Hematopoietic multipotent progenitor cell treated with erythropoietin and hydrocortisone succinate and interleukin-3 and kit ligand, for 15 days (in vitro differentiated cells): ENCODE results near the gene IQSEC1.

Experiments
- DNase-seq: peaks from one replicate; pipeline ENCODE4 v3.0.0-alpha.2; 2015; ENCODE audit warnings: low spot score

IQSEC1 gene

GRCh38 chr3:12967606-12968351 is 105.5 kb downstream of the IQSEC1 start:
- DNase-seq, result peak; percentile 93

DNA sequence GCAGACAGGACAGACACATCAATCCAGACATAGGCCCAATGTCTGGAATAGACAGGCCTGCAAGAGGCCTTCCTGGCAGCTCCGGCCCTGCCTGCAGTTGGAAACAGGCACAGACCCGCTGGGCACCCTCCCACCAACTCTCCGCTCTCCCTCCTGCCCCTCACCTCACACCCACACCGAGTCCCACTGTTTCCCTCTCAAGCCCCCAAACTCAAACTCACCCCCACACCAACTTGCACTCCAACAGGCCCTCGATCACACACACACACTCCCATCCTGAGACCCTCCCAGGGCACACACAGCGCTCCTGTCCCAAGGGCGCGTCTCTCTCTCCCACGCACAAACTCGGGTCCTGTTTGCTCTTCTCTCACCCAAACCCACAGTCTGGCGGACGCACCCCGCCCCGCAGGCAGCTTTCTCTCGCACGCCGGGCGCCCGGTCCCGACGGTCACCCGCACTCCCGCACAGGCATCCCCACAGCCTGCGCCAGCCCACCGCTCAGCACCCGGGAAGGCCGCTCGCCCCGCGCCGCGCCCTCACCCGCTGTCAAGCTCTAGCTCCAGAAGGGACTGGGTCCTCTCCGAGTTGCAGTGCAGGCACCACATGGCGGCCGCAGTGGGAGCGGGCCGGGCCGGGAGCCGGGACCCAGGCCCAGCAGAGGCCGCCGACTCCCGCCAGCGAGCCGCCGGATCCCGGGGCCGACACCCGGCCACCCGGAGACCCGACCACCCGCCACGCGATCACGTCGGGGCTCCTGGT is 106.2 kb downstream of the IQSEC1 start:
- DNase-seq, result peak; percentile 47

DNA sequence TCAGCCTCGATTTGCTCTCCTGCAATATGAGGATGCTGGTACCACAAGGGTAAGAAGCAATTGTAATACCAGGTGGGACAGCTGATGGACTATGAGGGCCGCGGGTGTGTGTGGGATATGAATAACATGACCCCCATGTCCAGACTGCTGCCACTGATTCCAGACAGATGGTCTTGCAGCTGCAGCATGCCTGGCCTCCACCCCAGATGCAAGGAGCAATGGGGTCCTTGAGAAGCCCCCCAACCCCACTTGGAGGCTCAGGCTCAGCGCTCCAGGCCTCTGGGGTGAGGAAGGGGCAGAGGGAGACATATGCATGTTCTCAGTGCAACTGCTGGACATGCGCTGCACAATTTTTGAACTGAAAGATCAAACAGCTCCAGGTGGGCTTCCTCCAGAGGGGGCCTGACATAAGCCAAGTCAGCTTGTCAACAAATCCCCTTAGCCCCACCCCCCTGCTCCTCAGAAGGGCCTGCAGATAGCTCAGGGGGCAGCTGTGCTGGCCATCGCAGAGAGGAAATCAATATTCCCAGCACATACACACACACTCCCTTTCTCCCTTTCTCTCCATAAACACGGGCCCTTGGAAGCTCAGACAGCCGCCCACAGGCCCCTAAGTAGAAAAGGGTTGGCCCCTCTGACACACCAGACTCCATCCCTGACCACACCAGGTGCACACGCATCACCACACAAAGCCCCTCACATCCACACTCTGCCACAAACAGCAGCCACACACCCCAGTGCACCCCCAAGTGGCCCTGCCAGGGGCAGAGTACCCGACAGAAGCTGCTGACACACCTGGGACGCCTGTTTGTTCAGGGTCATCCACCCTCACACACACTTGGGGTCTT is 107.0 kb downstream of the IQSEC1 start:
- peak; percentile 37 for DNase-seq

DNA sequence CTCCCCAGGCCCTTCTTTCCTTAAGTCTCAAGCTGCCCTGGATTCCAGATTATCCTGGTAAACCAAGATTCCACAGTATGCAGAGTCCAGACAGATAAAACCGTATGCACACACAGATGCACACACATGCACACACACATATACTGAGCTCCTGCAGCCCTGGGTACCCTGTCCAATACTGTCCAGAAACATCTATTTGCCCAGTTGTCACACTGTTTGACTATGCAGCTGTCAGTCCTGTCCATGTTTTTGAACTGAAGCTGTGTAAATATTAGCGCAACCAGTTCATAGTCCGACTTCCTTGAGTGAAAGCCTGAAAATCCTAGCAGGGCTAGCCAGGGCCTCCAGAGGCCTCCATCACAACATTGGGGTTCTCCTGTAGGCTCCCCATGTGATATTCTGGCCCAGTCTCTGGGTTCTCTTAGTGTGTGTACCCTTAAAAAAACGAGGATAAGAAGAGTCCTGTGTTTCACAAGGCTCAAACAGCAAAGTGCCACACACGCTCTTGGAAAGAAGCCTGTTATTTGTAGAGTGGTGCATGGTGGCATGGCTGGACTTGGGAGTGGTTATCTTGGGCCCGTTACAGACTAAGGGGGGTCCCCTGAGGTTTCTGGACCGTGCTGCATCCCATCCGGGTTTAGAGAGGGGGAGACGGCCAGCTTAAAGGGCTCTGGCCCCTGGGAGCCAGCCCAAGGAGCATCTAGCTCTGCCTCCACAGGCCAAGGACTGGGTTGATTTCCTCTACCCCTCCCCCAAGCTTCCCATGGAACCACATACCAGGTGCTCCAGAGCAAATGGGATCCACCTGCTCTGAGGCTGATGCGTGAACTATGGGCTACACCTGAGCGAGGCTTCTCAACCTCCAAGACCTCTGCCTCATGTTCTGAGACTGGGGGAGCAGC is 108.3 kb downstream of the IQSEC1 start:
- DNase-seq, result no peak

GRCh38 chr3:12963922-12964701 is 109.1 kb downstream of the IQSEC1 start:
- no peak for DNase-seq

GRCh38 chr3:12963231-12963896 is 109.9 kb downstream of the IQSEC1 start:
- DNase-seq, result no peak

- DNase-seq, result no peak
These were observed 110.9 kb downstream of the IQSEC1 start for GRCh38 chr3:12962292-12962691.

GRCh38 chr3:12961697-12962036 is 111.6 kb downstream of the IQSEC1 start:
- DNase-seq, result no peak

DNA sequence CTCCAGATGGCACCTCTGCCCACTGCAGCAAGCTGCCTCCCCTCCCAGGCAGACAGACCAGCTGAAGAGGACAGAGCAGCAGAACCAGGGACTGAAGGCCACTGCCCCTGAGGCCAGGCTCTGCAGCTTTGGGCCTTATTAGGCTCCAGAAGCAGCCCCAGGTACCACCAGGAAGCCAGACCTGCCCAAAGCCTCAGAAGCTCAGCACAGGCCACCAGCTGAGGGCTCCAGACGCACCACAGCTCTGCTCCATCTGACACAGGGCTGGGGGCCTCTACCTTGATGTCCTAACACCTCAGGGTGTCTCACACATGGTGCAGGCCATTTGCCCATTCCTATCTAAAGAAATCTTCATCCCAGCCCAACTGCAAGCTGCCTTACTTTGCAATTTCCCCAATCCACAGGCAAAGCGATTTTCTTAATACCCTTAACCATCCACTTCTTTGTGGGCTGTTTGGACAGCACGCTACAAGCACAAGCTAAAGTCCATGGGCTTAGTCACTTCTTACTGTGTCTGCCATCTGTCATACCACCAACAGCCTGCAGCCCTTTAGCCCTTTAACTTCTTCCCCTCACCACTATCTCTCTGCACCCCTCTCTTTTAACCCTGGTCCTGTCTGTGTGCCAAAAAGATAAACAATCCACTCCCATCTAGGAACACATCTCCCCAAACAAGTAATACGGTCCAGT is 112.1 kb downstream of the IQSEC1 start:
- DNase-seq, result peak; percentile 67

GRCh38 chr3:12960497-12960896 is 112.7 kb downstream of the IQSEC1 start:
- DNase-seq, result no peak

DNA sequence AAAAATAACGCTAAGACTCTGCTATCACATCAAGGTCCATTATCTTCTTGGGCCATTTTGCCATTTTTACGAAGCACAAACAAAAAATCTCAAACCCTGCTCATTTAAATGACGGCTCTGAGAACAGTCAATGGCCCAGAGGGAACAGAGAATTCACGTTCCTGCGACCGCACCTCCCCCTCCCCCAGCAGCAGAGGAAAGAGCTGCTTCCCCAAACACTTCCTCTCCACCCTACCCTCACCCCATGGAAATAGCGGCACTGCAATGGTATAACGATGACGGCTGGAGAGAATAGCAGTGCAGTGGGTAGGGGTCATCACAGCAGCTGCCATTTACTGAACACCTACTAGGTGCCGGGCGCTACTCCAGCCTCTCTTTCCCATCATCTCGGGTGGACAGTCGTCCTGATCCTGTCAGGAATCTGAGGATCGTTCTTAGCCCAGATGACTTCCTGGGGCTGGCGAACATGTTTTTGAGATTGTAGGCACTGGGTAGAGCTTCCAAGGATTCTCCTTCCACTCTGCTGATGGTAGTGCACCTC is 113.3 kb downstream of the IQSEC1 start:
- no peak for DNase-seq

DNA sequence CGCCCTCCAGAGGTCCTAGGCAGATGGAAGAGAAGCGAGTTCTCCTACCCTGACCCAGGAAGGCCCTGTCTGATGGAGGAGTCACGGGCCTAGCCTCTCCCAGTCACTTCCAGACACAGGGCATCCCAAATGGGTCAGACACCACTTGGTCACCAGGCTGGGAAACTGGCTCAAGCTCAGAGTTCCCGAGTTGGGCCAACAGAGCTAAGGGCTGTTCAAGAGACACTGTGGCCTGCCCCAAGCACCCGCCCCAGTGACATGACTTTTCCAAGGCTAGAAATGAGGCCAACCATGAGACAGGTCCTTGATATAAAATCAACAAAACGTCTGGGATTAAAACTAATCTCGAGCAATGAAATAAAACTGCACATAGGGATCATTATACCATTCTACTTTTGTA is 113.8 kb downstream of the IQSEC1 start:
- DNase-seq, result peak; percentile 51

DNA sequence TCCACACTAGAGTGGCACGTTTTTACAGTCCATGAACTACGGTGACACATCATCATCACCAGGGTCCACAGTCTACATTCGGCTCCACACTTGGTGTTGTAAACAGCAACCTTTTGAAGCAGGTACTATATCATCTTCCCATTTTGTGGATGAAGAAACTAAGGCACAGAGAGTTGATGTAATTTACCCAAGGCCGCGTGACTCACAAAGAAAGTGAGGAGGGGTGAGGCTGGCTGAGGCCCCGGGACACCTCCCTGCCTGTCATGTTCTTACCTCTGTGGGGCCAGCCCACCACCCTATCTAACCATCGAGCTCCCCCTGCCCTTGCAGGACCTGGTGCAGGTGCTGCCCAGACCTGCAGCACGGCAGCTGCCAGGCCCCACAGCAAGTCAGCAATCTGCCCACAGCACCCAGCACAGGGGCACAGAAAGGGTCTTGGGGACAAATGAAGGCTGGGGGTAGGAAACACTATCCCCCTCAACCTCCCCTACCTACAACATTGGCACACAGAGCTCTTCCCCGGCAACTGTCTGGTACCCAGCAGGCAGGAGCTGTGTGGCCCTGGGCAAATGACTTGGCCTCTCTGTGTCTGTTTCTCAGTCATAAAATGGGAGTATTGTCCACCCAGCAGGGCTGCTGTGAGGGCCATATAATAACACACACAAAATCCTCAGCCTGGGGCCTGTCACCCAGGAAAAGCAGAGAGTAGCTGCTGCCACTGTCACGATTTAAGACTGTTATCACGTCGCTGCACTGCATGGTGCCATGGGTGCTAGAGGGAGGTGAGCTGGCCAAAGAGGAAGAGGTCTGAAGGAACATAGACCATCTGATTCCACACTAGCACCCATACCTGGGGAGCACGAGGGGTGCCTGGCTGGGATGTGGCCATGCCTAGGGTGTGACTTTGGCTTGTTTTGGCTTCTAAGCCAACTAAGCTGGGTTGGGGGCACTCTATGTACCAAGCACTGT is 115.1 kb downstream of the IQSEC1 start:
- peak; percentile 54 for DNase-seq

DNA sequence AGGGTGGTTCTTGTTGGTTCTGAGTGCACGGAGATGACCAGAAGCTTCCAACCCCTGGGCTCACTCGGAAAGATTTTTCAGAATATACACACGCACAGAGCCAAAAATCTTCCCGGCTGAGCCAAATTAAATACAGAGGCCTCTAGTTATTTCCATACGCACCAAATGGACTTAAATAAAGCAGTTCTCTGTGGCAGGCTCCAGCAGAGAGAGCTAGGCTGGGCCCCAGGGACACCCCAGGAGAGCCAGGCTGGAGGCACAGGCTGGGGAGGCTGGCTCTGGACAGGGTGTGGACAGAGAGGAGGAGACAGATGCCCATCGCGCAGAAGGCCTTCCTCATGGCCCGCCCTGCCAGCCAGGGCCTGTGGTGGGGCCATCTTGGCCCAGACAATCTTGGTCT is 115.9 kb downstream of the IQSEC1 start:
- peak; percentile 41 for DNase-seq

- DNase-seq, result no peak
These were observed 116.9 kb downstream of the IQSEC1 start for GRCh38 chr3:12956316-12956660.

GRCh38 chr3:12955651-12956315 is 117.4 kb downstream of the IQSEC1 start:
- peak; percentile 67 for DNase-seq

DNA sequence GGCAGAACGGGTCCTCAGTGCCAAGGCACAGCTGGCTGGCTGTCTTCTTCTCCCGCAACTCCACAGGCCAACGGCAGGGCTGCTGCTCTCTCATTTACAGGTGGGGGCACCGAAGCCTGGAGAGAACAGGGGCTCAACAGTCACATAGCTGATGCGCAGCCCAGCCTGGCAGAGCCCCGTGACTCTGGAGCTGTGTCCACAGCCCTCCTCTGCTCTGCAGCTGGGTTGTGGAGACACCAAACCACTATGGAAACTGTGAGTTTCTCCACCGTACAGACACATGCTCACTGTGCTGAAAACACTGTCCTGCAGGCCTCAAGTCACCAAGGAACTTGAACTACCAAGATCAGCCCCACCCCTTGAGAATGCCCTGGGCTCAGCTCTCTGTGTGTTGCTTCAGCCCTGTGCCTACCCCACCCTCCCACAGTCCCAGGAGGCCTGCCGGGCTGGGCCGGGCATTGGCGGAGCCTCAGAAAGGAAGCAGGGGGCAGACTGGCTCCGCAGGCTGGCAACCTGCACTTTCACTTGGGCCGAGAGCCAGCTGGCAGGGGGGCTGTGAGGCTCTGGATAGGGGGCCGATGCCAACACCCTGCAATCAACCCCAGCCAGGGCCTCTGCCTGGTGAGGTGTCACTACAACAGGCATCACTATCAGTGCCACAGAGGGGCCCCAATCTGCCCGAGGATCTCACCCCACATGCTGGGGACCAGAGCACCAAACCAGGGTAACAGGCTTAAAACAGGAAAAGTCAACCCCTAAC is 118.2 kb downstream of the IQSEC1 start:
- peak; percentile 97 for DNase-seq
